ENCODE results near the gene KRT85.

- no peak for TF ChIP-seq RAD21 (IDR thresholded peaks at IDR 0.05; ENCODE audit: low read length)
- TF ChIP-seq, protein P1, sequence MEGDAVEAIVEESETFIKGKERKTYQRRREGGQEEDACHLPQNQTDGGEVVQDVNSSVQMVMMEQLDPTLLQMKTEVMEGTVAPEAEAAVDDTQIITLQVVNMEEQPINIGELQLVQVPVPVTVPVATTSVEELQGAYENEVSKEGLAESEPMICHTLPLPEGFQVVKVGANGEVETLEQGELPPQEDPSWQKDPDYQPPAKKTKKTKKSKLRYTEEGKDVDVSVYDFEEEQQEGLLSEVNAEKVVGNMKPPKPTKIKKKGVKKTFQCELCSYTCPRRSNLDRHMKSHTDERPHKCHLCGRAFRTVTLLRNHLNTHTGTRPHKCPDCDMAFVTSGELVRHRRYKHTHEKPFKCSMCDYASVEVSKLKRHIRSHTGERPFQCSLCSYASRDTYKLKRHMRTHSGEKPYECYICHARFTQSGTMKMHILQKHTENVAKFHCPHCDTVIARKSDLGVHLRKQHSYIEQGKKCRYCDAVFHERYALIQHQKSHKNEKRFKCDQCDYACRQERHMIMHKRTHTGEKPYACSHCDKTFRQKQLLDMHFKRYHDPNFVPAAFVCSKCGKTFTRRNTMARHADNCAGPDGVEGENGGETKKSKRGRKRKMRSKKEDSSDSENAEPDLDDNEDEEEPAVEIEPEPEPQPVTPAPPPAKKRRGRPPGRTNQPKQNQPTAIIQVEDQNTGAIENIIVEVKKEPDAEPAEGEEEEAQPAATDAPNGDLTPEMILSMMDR (conservative IDR thresholded peaks at IDR 0.05; ENCODE audit: low read depth, low read length), result no peak
- TF ChIP-seq, protein P2, sequence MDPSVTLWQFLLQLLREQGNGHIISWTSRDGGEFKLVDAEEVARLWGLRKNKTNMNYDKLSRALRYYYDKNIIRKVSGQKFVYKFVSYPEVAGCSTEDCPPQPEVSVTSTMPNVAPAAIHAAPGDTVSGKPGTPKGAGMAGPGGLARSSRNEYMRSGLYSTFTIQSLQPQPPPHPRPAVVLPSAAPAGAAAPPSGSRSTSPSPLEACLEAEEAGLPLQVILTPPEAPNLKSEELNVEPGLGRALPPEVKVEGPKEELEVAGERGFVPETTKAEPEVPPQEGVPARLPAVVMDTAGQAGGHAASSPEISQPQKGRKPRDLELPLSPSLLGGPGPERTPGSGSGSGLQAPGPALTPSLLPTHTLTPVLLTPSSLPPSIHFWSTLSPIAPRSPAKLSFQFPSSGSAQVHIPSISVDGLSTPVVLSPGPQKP (IDR thresholded peaks at IDR 0.05; ENCODE audit: borderline replicate concordance, low read depth, low read length), result no peak
- no peak for TF ChIP-seq CEBPB (IDR thresholded peaks at IDR 0.05; ENCODE audit: low read depth, low read length)
- TF ChIP-seq RCOR1 (IDR thresholded peaks at IDR 0.05; ENCODE audit: insufficient replicate concordance, low read length), result no peak
- no peak for TF ChIP-seq MAZ (IDR thresholded peaks at IDR 0.05; ENCODE audit: borderline replicate concordance, low read depth, low read length)
- TF ChIP-seq MAFK (IDR thresholded peaks at IDR 0.05; ENCODE audit: low read depth, low read length), result no peak
- TF ChIP-seq POLR2A (IDR thresholded peaks at IDR 0.05; ENCODE audit: low read depth, low read length), result no peak
- TF ChIP-seq, protein P3, sequence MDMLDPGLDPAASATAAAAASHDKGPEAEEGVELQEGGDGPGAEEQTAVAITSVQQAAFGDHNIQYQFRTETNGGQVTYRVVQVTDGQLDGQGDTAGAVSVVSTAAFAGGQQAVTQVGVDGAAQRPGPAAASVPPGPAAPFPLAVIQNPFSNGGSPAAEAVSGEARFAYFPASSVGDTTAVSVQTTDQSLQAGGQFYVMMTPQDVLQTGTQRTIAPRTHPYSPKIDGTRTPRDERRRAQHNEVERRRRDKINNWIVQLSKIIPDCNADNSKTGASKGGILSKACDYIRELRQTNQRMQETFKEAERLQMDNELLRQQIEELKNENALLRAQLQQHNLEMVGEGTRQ (IDR thresholded peaks at IDR 0.05; ENCODE audit: low read depth, low read length), result no peak
These were observed 35.7 kb upstream of the KRT85 start for GRCh38 chr12:52402873-52403540.
